ENCODE data around the gene UTS2R. TPM values are rescaled to one million over a fixed set of nuclear protein-coding genes. Genes with fewer than 3 reads are reported as not detected.

Gene UTS2R
- not detected for total RNA-seq

GRCh38 chr17:82371333-82372248 lies at the start of gene UTS2R:
Gene UTS2R, plus strand, starts transcription at chr17:82371765. Its CDS starts 2,560 bp downstream, at chr17:82374325.

GRCh38 chr17:82333279-82334171 lies 38.0 kb upstream of the UTS2R start, which contains the start of gene SECTM1:
Gene SECTM1, minus strand, starts transcription at chr17:82333766. Its CDS starts 6,526 bp downstream, at chr17:82327240.

GRCh38 chr17:82358465-82359350 lies 12.9 kb upstream of the UTS2R start, which contains the start of gene TEX19:
Gene TEX19, plus strand, starts transcription at chr17:82359247. Its CDS starts 2,904 bp downstream, at chr17:82362151.

GRCh38 chr17:82418001-82418986 lies 46.7 kb downstream of the UTS2R start, which contains the start of the genes HEXD and OGFOD3:
Gene HEXD, plus strand, starts transcription at chr17:82418347. Its CDS starts 1,453 bp downstream, at chr17:82419800.
Gene OGFOD3, minus strand, starts transcription at chr17:82418586. Its CDS starts 101 bp downstream, at chr17:82418485.

Small RNA genes within 50 kb of the gene (small RNA-seq; reads per million reads assigned to genes)
- not detected for gene RF00019

Other genes with a start within 250 kb of the UTS2R start
- 28.4 TPM for gene CCDC57, start 158.9 kb upstream of the UTS2R start, total RNA-seq
- gene SLC16A3, start 142.7 kb upstream of the UTS2R start, total RNA-seq: 6.5 TPM
- gene CSNK1D, start 98.1 kb upstream of the UTS2R start, total RNA-seq: 48.7 TPM
- gene CD7, start 54.2 kb upstream of the UTS2R start, total RNA-seq: not detected
- gene SECTM1, start 38.0 kb upstream of the UTS2R start, total RNA-seq: 5.8 TPM
- gene TEX19, start 12.5 kb upstream of the UTS2R start, total RNA-seq: not detected
- gene HEXD, start 46.6 kb downstream of the UTS2R start, total RNA-seq: 20.1 TPM
- 20.3 TPM for gene OGFOD3, start 46.8 kb downstream of the UTS2R start, total RNA-seq
- 31.6 TPM for gene CYBC1, start 79.0 kb downstream of the UTS2R start, total RNA-seq
- gene NARF, start 87.0 kb downstream of the UTS2R start, total RNA-seq: 44.1 TPM
- gene FOXK2, start 148.0 kb downstream of the UTS2R start, total RNA-seq: 48.2 TPM

Data from diencephalon (tissue), 1 donor.